GM19395 (cell line): Measurements from ENCODE around the gene DARS1.

Experiments
- ATAC-seq: cut with Tn5 transposase; IDR thresholded peaks from one replicate; pipeline ENCODE4 v1.9.1; 2021; ENCODE audit warnings: mild to moderate bottlenecking, moderate library complexity; ENCODE audit not compliant: unreplicated experiment

The DARS1 gene

DNA sequence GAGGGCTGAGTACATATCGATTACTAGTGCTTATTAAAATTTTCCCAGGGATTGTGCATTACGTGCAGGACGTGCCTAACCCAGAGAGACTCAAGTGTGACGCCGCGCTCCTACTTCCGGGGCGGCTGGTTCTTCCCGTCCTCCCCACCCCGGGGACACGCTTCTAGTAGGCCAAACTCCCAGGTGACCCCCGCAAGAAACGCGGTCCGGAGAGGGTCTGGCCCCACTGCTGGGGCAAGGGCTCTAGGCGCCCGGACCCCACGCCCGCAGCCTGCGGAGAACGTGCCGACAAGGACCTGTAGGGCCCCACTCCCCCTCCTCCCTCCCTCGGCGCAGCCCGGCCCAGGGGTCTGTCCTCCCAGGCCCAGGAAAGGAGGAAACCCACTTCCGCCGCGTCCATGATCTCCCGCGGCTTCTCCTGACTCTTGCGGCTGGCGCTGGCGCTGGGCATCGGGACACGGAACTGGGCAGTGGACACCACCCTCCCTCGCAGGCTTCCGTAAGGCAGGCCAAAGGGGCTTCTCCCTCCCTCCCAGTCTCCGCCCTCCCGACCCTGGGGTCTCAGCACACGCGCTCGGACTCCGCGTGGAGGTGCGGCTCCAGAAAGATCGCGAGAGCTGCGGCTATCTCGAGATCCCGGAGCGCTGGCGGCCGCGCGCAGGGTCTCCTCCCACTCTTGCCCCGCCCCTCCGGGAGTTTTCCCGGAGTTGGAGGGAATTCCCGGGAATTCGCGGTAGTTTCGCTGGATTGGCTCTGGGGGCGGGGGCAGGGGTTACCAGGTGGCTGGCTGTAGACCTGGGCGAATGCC is at the start of gene DARS1:
Gene DARS1, minus strand, starts transcription at position 609 of the 808 bp plus-strand sequence. Its CDS starts 158 bp downstream, at position 451.
- peak; percentile 82 for ATAC-seq

DNA sequence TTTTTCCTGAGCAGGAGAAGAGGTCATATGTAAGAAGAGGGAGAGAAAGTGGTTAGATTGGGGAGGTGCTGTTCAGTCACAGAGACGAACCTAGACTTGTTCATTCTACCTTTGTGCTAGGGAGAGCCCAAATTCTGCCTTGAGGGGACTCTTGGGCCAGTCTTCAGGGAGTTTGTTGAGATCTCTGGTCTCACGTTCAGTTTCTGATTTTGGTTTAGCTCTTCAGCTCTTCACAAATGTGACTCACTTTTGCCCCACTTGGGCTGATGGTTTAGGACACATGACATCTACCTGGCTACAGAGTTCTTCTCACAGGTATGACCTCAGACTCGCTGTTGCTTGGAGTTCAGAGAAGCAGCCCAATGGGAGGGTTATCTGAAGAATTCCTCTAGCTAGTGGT is 49.2 kb upstream of the DARS1 start:
- ATAC-seq: no peak

DNA sequence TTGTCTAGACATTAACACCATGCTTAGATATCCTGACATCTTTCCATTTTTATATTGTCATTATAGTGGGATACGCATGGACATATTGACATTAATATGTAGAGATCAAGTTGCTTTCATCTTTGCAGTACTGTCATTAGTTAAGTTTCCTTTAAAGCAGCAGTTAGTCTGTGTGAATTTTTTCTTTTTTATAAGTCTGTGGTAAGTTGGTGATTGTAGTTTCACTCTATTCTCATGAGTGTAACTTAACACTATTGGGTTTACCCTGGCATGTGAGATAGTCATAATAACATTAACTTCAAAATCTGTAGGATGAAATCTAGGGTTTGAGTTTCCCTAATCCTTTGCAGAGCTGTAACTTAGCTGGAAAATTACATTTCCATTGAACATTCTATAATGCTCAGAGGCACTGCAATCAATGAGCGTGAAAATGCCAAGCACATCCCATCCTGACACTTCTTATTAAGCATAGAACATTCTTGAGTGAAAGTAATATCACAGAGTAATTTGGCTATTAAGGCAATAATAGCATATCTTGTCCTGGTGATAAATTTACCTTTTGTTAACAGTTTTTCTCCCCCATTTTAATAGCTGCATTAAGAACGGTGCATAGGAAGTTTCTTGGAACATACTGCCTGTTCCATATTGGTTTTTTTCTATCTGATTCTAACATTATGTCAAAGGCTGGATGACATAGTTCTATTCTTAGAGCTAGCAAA is 47.5 kb upstream of the DARS1 start:
- ATAC-seq: no peak

DNA sequence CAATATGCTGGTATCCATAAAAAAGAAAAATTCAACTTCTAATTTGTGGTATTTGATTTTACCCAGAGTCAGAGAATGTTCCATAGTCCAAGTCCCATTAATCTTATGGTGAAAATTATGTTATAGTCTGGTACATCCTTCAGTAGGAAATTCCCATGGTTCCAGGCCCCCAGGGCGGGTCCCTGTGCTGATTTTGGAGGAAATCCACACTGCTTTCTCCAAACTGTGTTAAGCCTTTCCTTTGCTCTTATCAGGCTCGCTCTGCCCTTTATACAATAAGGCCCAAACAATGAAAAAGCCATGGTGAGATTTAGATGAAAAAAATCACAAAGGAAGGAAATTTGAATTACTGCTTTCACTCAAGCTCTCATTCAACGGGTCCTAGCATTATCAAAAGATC is 46.8 kb upstream of the DARS1 start:
- no peak for ATAC-seq

DNA sequence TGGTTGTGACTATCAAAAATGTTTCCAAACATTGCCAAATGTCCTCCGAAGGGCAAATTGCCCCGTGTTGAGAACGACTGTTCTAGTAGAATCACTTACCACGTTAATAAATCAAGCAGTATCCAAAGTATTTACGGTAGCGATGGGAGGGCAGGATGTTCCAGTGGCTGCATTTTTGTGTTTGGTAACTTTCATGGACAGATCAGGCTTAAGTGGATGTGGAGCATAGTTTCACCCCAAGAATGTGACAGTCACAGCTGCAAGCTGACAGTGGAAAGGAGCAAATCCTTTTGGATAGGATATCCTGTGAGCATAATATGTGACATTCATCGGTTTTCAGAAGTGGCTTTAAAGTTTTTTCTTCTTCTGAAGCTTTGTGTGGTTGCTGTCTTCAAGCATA is 46.3 kb upstream of the DARS1 start:
- ATAC-seq: no peak

DNA sequence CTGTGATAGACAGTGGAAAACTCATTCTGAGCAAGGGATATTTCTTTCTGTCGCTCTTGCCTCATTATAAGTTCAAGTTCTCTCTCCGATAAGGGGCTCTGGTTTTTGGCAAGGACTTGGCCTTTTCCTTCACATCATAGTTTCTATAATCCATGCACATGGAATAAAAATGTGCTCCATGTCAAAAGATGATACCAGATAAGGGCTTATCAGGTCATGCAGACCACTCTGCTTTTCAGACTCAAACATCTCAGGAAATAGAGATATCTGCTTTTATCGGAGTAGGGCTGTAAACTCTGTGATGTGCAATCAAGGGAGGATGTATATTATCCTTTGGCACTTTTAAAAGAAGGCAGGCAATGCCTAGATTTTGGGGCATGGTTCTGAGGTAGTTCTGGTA is 45.0 kb upstream of the DARS1 start:
- no peak for ATAC-seq

DNA sequence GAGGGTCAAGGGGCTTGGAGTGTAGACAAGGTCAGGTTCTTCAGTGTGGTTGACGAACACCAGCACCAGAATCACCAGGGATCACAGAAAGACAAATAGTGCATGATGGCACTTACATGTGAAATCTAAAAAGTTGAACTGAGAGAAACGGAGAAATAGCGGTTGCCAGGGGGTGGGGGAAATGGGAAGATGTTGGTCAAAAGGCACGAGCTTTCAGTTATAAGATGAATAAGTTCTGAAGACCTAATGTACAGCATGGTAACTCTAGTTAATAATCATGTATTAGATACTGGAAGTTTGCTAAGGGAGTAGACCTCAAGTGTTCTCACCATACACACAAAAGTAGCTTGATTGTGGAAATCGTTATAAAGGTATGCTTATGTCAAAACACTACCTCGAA is 43.7 kb upstream of the DARS1 start:
- ATAC-seq: peak; percentile 89

DNA sequence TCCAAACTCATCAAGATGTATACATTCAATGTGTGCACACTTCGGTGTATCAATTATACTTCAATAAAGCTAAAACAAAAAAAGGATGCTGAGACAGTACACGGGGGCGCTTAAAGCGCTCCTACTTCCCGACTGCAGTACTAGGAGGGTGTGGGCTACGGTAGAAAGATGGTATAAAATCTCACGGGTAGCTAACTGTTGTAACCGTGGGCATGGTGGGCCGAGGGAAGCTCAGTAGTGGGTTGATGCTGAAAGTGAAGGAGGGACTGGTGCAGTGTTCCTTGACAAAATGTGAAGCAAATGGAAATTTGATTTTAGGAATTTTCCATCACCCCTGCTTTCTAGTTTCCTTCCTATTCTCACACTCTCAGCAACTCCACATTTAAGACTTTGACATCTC is 42.6 kb upstream of the DARS1 start:
- no peak for ATAC-seq

DNA sequence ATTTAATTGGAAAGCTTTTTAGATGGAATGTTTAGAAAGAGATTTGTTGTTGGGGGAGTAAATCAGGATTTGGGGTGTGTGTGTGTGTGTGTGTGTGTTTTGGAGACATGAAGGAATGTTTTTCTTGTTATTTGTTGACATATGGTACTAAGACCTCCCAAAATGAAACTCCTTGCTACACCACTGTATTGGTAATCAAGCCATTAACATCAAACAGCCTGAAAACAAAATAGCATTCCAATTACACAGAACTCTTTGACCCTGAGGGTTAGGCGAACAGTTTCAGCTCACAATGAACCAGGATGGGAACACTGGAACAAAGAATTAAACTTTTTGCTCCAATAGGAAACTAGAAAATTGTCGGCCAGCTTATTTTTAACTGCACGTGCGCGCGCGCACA is 41.7 kb upstream of the DARS1 start:
- ATAC-seq: no peak

DNA sequence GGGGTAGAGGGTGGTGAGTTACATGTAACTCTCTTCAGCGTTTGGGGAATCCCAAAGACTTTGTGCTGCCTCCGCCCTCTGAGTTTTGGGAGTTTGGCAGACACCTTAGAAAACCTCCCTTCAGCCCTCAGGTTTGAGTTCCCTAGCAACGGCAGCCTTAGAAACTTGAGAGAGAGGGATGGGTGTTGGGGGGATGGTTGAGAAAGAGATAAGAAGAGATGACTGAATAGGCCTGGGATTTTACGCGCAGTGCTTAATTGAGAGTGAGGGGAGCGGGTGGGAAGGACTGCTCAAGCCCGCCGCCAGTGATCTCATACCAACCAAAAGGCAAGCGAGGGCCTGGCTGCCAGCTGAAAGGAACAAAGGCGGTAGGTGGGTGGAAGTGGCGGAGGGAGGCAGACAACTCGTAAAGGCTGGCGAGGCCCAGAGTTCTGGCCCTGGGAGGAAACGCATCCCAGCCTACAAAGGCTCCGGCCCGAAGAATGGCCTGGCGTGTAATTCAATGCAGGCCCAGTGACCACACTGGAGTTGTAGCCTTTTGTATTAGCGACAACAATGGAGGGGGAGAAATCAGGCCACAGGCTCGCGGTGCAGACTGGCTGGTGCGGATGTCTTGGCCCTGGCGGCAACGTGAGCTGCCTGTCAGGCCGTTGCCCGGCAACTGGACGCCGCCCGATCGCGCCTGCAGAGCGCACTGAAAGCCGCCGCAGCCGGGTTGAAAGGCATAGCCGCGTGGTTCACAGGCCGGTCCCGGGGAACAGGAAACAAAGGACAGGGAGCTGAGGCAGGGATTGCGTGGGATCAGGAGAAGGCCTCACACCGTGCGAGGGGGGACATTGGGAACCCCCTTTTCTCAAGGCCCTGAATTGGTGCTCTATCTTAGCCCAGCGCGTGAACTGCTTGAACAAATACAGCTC is 39.9 kb upstream of the DARS1 start:
- peak; percentile 49 for ATAC-seq

DNA sequence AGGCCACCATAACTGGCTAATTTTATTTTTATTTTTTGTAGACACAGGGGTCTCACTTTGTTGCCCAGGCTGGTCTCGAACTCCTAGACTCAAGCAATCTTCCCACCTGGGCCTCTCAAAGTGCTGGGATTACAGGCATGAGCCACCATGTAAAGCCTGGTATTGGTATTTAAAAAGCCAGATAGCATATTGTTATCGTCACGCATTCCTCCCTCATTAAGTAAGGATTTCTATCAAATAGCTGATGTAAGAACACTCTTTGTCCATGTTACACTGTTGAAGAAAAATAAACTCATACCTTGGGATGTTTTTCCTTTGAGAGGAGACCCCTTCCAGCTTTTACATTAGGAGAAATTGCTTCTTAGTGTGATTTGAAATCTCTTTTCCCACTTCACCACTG is 39.2 kb upstream of the DARS1 start:
- ATAC-seq: no peak

DNA sequence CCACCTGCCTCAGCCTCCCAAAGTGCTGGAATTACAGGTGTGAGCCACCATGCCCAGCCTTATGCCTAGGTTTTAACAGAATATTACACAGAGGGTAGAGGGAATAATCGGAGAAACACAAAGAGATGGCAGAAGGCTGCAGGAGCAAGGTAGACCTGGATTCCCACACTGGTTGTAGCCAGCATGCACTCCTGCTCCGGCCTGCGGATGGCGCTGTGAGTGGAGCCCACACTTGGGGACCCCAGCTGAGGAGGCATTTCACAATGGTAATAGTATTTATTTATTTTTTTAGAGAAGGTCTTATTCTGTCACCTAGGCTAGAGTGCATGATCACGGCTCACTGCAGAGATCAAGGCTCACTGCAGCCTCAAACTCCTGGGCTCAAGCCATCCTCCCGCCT is 38.8 kb upstream of the DARS1 start:
- no peak for ATAC-seq

DNA sequence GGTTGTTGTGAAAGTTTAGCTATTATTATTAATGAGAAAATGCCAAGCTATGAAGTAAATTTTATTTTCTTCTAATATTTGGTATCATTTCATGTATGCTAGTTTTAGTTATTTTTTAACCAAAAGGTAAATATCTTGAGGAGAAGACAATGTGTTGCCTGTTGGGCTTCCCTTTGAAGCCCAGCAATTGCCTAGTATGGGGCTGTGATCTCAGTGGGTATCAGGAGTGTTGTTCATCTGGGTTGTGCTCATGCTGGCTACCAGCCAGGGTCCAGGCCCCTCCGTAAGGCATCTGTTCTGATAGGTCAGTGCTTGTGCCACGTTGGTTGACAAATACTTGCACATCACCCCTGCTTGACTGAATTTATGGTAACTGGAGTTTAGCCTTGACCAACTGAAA is 38.0 kb upstream of the DARS1 start:
- ATAC-seq: no peak

DNA sequence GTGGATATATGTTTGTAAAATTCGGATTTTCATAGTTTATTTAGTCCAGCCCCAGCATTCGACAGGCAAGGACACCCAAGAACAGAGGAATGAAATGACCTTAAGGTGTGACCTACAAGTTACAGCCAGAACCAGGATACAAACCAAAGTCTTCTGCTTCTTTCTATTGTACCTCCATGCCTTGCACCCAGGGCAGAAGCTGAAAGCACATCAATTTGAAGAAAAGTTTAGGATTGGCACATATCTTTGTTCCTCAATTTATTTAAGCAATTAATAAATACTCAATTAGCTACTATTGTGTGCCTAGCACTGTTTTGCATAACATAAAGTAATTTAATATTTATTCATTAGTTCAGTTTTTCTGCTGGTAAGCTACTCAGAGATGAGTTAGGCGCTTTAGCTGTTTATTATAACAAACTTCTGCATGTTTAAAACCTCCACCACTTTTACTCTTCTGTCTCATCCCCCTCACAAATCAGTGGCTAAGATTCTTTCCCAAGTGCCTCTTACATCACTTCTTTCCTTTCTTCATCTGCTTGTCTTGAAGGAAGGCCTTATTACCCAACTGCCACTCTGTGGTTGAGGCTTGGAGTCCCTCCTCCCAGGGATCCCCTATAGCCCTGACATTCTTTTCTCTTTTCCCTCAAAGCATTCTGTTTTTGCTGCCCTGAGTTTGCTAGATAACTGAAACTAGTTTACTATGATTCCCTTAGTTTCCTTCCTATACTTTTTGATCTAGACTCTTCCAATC is 37.1 kb upstream of the DARS1 start:
- no peak for ATAC-seq

DNA sequence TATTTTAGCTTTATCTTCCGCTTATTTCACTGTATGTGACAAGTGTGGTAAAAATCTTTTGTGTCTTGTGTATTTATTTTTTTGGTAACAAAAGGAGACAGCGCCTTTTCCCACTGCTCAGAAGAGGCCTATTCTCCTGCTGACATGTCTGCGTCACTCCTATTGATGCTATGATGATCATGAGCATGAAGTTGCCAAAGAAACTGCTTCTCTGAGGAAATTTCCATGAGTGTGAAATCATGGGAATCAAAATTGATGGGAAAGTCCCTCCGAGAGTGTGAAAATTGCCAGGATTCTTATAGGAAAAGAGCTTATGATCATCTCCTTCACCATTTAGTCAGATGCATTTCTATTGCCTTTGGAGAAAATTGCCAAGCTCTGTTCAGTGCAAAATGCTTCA is 36.5 kb upstream of the DARS1 start:
- no peak for ATAC-seq

DNA sequence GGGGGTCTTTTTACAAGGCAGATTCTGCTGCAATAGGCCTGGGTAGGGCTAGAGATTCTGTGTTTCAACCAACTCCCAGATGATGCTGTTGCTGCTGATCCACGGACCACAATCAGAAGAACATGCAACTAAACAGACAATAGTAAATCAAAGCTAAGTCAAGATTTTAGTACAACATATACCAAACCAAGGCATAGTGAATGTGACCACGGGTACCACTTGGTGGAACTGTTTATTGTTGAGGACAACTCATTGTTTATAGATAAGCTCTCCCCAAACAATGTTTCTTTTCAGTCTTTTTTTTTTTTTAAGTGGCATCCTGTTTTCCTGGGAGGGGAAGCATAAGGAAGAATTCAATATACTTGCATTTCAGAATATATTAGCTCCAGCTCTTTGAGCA is 36.0 kb upstream of the DARS1 start:
- ATAC-seq: no peak

DNA sequence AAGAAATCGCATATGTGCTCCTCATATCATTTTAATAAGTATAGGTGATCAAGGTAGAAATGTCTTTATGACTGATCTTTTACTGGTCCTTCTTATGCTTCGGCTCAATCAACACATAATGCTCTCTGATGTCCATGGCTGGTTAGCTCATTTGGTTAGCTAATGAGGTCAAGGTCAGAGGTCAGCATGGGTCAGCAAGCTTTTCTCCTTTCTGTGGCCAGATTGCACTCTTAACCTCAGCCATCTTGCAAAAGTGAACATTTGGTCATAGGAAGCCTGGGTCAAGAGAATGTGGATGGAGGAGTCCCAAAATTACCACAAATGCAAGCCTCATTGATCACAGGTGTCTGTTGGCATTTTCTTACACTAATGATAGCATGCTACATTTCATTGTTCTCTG is 35.4 kb upstream of the DARS1 start:
- ATAC-seq: no peak

DNA sequence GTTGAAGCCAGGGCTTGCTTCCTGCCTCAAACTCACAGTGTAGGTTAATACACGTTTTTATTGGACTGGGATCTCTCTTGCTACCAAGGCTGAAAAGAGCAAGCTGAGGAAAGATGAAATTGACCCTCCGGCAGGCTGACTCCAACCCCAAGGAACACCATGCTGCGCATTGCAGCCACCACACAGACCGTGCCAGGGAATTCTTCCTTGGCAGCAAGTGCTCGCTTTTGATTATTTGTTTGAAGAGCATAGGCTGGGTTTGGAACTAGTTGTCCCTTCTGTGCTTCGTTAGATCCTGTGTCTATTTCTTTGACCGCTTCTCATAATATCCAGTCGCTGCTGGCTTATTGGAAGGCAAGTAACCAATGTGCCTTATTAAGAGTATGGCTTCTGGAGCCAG is 34.4 kb upstream of the DARS1 start:
- no peak for ATAC-seq

DNA sequence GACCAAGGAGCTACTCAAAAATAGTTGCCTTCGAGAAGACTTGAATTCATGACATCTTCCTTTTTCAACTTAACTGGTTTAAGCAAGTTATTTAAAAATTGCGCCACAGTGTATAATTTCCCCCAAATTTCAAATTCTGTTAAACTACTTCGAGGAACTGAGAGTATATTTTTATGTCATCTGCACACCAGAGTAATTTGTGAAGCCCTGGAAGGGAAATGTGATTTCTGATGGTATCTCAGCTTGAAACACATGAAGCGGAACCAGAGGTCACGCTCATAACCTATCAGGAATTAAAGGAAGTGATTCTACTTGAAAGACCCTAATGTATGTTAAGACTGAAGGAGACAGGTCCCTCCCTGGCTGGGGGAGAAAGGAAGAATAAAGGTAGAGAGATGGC is 33.9 kb upstream of the DARS1 start:
- peak; percentile 71 for ATAC-seq

DNA sequence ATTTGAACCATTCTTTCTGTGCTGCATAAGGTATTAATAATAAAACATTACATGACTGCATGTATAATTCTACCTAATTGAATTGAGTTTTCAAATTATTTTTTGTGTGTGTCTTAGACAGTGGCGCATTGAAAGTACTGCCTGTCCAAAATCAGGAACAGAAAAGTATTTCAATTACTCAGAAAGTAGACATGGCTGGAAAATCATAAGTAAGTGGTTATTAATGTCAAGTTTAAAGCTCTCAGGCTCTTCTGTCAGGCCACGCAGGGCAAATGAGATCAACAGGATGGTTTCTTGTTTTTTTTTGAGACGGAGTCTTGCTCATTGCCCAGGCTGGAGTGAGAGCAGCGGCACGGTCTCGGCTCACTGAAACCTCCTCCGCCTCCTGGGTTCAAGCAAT is 32.4 kb upstream of the DARS1 start:
- no peak for ATAC-seq

DNA sequence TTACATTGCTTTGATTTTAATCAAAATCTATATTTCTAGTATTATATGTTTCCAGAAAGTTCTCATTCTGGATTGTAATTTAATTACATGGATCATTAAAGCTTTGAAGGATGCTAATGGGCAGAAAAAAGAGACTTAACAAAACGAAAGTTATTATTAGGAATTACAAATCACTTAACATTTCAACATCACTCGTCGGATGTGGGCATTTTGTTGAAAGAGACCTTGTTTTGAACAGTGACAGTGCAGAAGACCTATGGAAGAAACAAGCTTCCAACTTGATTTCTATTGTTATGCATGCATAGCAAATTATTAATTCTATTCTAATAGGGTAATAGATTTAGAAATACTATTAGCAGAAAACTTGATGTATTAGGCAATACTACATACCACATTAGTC is 31.4 kb upstream of the DARS1 start:
- no peak for ATAC-seq
